Stomach smooth muscle (tissue), 2 donors: ENCODE data around the gene ERAS.

ENCODE experiments used
- H3K27ac ChIP-seq: one replicate; pipeline ENCODE4 v1.7.0; 2013; ENCODE audit warnings: mild to moderate bottlenecking, low read length, inconsistent platforms
- H3K27me3 ChIP-seq, 2 donors: one replicate each; pipeline ENCODE4 v1.7.0; 2013; ENCODE audit warnings: low read length in 2 of 2; ENCODE audit not compliant: insufficient read depth in 2 of 2, control insufficient read depth in 1 of 2
- H3K36me3 ChIP-seq, 2 donors: one replicate each; pipeline ENCODE4 v1.7.0; 2013; ENCODE audit warnings: low read length in 2 of 2; ENCODE audit not compliant: control insufficient read depth in 2 of 2, insufficient read depth in 2 of 2
- H3K4me1 ChIP-seq: one replicate; pipeline ENCODE4 v1.7.0; 2013; ENCODE audit warnings: low read length; ENCODE audit not compliant: control insufficient read depth, insufficient read depth
- H3K4me3 ChIP-seq, 2 donors: one replicate each; pipeline ENCODE4 v1.7.0; 2013; ENCODE audit warnings: low read length in 2 of 2
- H3K9ac ChIP-seq, 2 donors: one replicate each; pipeline ENCODE4 v1.7.0; 2013; ENCODE audit warnings: low read length in 2 of 2, mild to moderate bottlenecking in 1 of 2
- H3K9me3 ChIP-seq, 2 donors: one replicate each; pipeline ENCODE4 v1.7.0; 2013; ENCODE audit warnings: low read length in 2 of 2; ENCODE audit not compliant: control insufficient read depth in 2 of 2
- donor health status: healthy.
- donor health status: Pancreatic carcinoma.

Gene ERAS

DNA sequence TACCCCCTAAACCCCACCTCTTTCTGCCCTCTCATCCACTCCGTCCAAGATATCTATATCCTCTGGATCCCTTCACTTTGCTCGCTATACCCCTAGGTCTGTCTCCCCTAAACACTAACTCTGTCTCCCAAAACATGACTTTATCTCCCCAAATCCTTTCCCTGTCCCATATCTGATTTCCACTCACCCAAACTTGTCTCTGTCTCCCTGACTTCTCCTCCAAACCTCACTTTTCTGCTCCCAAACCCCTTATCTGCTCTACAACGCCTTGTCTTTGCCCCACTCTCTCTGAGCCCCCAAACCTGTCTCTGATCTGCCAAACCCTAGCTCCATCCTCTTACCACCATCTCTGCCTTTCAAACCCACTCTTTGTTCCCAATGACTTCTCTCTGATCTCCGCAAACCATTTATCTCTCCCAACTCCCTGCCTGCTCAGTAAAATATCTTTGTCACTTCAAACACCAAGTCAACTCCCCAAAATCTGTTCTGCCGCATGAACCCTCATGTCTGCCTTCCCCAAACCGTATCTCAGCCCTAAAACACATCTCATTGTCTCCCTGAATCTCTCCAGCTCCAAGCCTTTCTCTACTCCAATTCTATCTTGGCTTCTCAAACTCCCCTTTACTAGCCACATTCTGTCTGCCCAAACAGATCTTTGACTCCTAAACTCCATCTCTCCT is 39.3 kb upstream of the ERAS start:
- Histone ChIP-seq H3K4me3 (no peak overlapping the region), H3K4me1 (no peaks in the 10 kb centered on the region), H3K9me3 (no peaks in the 10 kb centered on the region), H3K27me3 (peaks cover 0 to 34% of the 10 kb centered on the region in 2 donors), H3K36me3 (no peaks in the 10 kb centered on the region), H3K9ac (no peak overlapping the region), H3K27ac (no peak overlapping the region)

DNA sequence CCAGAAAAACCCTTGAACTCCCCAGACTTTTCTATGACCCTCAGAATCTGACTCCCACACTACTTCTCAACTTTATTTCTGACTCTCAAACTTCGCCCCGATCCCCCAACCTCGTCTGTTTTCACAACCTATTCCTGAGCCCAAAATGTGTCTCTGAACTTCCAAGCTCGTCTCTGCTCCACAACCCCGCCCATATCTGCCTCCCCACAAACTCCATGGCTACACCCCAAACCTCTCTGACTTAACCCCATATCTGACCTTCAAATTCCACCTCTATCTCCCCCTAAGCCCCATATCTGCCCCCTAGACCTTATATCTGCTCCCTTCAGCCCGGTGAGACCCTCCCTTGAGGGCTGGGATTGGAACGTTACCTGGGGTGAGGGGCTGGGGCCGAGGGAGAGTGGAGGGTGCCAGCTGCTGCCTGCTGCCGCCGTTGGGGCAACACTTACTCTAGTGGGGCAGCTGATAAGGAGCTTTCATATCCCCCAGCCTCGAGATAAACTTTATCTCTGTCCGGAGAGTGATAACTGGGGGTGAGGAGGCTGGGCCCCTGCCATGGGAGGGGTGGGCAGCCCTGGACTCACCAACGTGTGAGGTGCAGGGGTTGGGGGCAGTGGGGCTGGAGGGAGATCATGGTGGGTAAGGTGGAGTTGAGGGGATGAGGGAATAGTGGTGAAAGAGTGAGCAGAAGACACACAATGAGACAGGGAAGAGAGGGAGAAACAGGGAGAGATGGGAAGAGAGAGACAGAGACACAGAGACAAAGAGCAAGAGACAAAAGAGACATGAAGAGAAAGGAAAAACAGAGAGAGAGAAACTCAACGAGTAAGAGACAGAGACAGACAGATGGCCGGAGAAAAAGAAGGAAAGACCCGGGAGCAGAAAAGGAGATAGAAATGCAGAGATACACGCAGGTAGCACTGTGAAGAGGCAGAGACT is 38.5 kb upstream of the ERAS start:
- H3K4me3 ChIP-seq: no peak overlapping the region

DNA sequence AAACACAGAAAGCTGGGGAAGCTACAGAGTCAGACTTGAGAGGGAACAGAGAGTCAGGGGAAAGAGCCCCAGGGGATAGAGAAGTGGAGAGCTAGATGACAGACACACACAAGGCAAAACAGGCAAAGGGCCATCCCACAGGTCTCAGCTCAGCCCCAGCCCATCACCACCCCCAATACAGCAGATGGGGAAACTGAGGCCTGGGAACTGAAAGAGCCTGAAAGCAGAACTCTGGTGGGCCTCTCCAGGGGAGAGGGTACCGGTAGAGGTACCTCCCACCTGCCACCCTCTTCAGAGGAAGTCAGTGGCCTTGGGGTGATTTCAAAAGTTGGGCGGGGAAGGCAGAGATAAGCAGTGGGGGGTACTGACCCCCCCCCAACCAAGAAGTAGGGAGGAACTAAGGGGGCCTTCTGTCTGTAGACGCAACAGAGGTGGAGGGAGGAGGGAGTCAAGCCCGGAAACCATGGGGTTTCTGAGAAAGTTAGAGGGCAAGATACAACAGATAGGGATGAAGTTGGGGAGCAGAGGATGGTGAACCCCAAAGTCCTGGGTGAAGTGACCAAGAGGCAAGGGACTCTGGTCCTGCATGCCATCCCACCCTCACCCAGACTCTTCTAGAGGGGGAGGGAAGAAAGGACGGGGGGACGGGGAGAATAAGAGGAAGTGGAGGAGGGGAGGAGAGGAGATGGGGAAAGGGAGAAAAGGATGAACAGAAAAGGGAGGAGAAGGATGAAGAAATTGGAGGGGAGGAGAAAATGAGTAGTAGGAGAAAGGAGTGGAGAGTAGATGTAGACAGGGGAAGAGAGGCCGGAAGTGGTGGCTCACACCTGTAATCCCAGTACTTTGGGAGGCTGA is 36.7 kb upstream of the ERAS start:
- Histone ChIP-seq H3K4me3 (no peak overlapping the region), H3K4me1 (no peaks in the 10 kb centered on the region), H3K9me3 (no peaks in the 10 kb centered on the region), H3K36me3 (no peaks in the 10 kb centered on the region), H3K27me3 (peaks cover 0 to 37% of the 10 kb centered on the region in 2 donors), H3K9ac (no peak overlapping the region), H3K27ac (no peak overlapping the region)

More for the DNA sequence above, 38.5 kb upstream of the ERAS start:
- no peaks in the 10 kb centered on the region for H3K36me3 ChIP-seq
- no peak overlapping the region for H3K27ac ChIP-seq
- H3K9me3 ChIP-seq: no peaks in the 10 kb centered on the region
- H3K4me1 ChIP-seq: no peaks in the 10 kb centered on the region
- no peak overlapping the region for H3K9ac ChIP-seq
- H3K27me3 ChIP-seq: peaks cover 0 to 34% of the 10 kb centered on the region in 2 donors

DNA sequence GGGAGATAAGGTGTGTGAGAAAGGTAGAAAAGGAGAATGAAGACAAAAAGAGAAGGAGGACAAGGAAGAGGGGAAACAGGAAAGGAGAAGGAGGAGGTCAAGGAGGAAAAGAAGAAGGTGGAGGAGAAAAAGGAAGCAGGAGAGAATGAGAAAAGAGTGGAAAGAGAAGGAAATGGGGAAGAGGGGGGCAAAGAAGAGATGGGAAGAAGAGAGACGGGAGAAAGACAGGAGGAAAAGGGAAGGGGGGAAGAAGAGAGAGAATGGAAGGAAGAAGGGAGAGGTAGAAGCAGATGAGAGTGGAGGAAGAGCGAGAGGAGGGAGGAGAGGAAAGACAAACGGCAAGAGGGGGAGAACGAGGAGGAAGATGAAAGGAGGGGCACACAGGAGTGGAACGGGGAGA is 35.8 kb upstream of the ERAS start:
- H3K27me3 ChIP-seq: peaks cover 0 to 36% of the 10 kb centered on the region in 2 donors
- H3K4me1 ChIP-seq: no peaks in the 10 kb centered on the region
- no peak overlapping the region for H3K4me3 ChIP-seq
- H3K9ac ChIP-seq: no peak overlapping the region
- H3K27ac ChIP-seq: no peak overlapping the region
- no peaks in the 10 kb centered on the region for H3K9me3 ChIP-seq
- no peaks in the 10 kb centered on the region for H3K36me3 ChIP-seq

GRCh38 chrX:48791063-48791820 is 35.1 kb upstream of the ERAS start:
- H3K27ac ChIP-seq: no peak overlapping the region
- H3K27me3 ChIP-seq: peaks cover 0 to 33% of the 10 kb centered on the region in 2 donors
- no peaks in the 10 kb centered on the region for H3K9me3 ChIP-seq
- H3K9ac ChIP-seq: no peak overlapping the region
- no peaks in the 10 kb centered on the region for H3K36me3 ChIP-seq
- H3K4me1 ChIP-seq: no peaks in the 10 kb centered on the region
- H3K4me3 ChIP-seq: no peak overlapping the region

DNA sequence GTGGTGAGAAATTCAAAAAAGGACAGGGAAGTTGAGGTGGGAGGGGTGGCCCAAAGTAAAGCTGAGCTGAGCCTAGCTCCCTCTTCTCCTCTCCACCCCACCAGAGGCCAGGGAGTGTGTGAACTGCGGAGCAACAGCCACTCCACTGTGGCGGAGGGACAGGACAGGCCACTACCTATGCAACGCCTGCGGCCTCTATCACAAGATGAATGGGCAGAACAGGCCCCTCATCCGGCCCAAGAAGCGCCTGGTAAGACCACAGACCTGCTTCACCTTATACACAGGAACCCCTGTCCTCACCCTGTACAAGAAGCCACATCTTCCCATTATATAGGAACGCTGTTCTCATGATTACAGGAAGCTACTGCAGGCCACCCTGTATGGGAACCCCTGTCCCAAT is 34.1 kb upstream of the ERAS start:
- peaks cover 0 to 27% of the 10 kb centered on the region in 2 donors for H3K27me3 ChIP-seq
- no peak overlapping the region for H3K4me3 ChIP-seq
- no peak overlapping the region for H3K9ac ChIP-seq
- no peaks in the 10 kb centered on the region for H3K4me1 ChIP-seq
- H3K36me3 ChIP-seq: no peaks in the 10 kb centered on the region
- no peaks in the 10 kb centered on the region for H3K9me3 ChIP-seq
- no peak overlapping the region for H3K27ac ChIP-seq

DNA sequence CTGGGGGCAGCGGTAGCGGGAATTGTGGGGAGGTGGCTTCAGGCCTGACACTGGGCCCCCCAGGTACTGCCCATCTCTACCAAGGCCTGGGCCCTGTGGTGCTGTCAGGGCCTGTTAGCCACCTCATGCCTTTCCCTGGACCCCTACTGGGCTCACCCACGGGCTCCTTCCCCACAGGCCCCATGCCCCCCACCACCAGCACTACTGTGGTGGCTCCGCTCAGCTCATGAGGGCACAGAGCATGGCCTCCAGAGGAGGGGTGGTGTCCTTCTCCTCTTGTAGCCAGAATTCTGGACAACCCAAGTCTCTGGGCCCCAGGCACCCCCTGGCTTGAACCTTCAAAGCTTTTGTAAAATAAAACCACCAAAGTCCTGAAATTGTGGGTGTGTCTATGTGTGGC is 32.4 kb upstream of the ERAS start:
- Histone ChIP-seq H3K4me3 (no peak overlapping the region), H3K4me1 (no peaks in the 10 kb centered on the region), H3K9ac (no peak overlapping the region), H3K27ac (no peak overlapping the region), H3K36me3 (no peaks in the 10 kb centered on the region), H3K27me3 (peaks cover 0 to 15% of the 10 kb centered on the region in 2 donors), H3K9me3 (no peaks in the 10 kb centered on the region)

DNA sequence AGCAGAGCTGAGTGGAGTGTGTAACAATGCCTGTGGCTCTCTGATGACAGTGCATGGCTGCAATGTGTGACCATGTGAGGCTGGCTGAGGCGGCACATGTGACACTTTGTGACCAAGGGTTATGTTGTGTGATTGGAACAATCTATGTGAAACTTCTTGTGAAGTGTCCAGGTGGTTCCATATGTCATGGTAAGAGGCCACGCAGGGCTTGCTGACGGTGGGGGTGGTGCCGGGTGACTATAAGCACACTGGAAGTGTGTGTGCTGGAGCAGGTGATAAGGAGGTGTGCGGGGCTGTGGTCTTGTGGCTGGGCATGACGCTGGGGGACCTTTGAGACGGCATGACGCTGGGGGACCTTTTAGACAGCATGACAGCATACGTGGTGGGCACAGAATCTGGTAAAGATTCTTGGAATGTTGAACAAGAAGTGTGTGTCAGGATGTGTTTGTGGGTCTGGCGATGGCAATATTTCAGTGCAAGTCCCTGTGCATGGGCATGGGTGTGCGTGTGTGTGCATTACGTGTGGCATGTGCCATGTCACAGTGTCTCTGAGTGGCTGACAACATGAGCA is 31.9 kb upstream of the ERAS start:
- Histone ChIP-seq H3K9ac (no peak overlapping the region), H3K27me3 (peaks cover 0 to 14% of the 10 kb centered on the region in 2 donors), H3K4me3 (no peak overlapping the region), H3K4me1 (no peaks in the 10 kb centered on the region), H3K36me3 (no peaks in the 10 kb centered on the region), H3K9me3 (no peaks in the 10 kb centered on the region), H3K27ac (no peak overlapping the region)

DNA sequence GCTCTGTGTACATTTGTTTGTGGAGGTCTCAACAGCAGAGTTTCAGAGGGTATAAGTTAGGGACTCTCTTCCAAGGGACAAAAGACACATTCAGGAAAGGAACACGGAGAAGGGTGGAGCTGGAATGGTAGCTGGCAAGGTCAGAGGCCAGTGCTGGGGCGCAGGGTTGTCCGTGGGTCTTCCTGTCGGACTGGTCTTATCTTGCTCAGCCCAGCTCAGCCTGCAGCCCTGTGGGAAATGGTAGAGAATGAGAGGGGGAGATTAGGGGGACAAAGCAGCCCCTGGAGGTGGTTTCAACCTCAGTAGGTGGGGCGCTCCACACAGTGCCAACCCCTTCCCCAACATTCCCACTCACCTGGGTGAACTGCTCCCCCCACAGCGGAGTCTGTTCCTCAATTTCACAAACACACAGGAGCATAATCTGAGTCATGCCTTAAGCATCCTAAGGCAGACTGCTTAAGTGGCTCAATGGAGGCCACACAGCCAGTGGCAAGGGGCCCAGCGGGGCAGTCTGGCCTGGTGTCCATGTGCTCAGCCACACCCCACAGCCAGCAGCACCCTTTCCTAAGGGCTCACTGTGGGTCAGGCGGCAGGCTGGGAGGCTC is 31.3 kb upstream of the ERAS start:
- H3K4me1 ChIP-seq: no peaks in the 10 kb centered on the region
- H3K27ac ChIP-seq: no peak overlapping the region
- H3K9me3 ChIP-seq: no peaks in the 10 kb centered on the region
- H3K9ac ChIP-seq: no peak overlapping the region
- no peaks in the 10 kb centered on the region for H3K36me3 ChIP-seq
- H3K27me3 ChIP-seq: peaks cover 0 to 10% of the 10 kb centered on the region in 2 donors
- H3K4me3 ChIP-seq: no peak overlapping the region
